NCI-H128 (cell line): ENCODE data around the gene CDH23.

ENCODE experiments used
- DNase-seq: peaks from one replicate; lab custom pipeline; 2025; ENCODE audit not compliant: unreplicated experiment; lab: John Stamatoyannopoulos, UW

The CDH23 gene

DNA sequence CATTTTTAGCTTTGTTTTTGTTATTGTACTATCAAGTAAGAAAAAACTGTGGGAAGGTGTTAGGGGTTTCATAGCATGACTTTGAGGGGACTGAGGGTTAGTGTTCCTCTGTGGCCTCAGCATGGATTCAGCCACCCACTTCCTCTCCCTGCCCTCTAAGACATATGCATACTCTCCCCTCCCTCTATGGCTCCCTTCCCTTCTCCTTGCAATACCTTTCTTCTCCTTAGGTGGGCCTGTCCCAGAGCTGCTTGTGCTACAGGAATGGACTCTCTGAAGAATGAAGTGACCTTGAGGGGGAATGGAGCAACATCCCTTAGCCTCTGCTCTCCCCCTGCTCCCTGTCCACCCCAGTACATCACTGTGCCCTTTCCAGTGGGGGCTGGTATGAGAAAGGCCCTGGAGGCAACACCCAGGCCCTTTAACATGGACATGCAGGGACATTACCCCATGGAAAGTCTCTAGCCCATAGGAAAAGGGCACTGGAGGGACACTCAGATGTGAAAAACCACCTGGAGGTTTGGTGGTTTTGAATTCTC lies 22.4 kb downstream of the CDH23 start:
- no peak for DNase-seq

DNA sequence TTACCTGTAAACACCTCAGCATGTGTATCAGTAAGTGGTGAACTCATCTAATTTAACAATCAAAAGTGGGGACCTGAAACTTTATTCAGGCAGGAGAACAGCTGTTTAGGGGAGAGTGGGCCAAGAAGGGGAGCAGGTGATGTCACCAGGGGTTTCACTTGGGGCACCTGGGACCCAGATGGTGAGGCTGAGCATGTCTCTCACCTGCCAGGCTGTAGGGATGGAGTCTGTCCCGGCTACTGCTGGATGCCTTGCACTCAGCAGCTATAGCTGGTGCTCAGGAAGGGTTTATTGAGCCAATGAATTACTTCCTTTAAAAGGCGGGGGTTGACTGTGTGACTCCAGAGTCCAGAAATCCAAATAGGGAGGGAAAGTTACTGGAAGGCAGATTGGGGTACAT lies 23.0 kb downstream of the CDH23 start:
- no peak for DNase-seq

DNA sequence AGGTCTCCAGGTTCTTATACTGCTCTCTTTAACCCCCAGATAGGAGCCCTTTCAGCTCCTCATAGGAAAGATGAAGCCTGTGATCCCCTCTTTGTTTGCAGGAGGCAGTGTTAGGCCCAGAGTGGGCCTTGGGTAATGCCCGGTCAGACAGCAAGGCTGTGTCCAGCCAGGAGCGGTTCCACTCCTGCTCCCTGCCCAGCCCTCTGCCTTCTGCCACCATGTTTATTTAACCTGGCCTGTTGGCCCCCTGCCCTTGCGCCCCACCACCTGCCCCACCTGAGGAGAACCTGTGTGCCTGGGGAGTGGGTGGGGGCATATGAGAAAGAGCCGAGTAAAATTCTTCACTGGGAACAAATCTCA lies 24.3 kb downstream of the CDH23 start:
- DNase-seq, result no peak

DNA sequence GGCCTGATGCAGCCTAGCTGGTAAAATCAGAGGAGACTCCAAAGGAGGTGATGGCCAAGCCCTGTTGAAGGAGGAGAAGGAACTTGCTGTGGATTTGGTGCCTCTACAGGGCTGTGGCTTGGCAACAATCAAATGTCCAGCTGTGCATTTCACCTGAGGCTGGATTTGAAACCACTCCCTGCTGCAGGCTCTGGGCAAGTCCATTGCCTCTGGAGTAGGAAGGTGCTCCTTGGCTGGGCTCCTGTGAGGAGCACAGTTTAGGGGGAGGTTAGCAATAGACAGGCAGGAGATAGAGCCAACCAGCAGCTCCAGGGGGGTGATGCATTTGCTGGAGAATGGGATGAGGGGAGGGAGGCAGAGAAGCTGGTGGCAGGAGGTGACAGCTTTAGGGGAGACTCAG lies 26.5 kb downstream of the CDH23 start:
- no peak for DNase-seq

GRCh38 chr10:71423901-71424300 lies 27.2 kb downstream of the CDH23 start:
- DNase-seq, result no peak

GRCh38 chr10:71424496-71425194 lies 27.9 kb downstream of the CDH23 start:
- DNase-seq, result no peak

DNA sequence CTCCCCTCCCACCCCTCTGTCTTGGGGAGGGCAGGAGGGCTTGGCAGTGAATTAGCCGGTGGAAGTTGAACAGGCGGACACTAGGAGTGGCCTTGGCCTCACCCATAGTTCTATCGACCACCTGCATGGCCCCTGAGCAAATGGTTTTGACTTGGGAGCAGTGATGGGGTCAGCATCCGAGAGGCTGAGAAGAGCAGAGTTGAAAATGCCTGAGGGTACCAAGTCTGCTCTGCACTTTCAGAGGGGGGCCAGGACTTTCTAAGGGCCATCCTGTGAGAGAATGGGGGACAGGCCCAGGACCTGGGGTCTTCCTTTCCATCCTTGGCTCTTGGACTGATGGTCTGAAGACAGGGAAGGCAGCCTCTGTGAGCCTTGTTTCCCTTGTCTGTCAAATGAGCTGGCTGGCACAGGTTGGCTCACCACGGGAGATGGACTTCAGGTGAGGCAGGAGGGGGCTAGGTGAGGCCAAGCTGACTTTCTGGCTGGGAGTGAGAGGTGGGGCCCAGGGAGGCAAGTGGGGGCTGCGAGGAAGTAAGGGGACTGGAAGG lies 29.4 kb downstream of the CDH23 start:
- no peak for DNase-seq

- no peak for DNase-seq
Measured at GRCh38 chr10:71427246-71427645, 30.5 kb downstream of the CDH23 start.

- DNase-seq, result no peak
Measured at GRCh38 chr10:71429304-71429703, 32.6 kb downstream of the CDH23 start.

DNA sequence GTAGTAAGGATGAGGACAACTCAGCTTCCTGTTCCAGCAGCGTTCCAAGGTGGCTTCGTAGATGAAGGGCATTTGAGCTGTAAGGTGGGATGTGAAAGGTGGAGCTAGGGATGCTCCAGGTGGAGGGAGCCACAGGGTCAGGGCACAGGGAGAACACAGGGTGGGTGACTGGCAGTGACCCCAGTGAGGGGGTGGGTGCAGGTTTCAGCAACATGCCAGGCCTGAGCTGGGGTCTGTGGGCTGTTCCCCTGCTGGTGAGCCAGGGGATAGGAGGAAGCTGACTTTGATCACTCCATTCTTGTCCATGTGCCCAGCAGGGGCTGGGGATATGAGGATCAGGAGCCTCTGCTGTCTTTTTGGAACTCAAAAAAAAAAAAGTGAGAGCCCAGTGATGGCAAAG lies 33.2 kb downstream of the CDH23 start:
- no peak for DNase-seq

DNA sequence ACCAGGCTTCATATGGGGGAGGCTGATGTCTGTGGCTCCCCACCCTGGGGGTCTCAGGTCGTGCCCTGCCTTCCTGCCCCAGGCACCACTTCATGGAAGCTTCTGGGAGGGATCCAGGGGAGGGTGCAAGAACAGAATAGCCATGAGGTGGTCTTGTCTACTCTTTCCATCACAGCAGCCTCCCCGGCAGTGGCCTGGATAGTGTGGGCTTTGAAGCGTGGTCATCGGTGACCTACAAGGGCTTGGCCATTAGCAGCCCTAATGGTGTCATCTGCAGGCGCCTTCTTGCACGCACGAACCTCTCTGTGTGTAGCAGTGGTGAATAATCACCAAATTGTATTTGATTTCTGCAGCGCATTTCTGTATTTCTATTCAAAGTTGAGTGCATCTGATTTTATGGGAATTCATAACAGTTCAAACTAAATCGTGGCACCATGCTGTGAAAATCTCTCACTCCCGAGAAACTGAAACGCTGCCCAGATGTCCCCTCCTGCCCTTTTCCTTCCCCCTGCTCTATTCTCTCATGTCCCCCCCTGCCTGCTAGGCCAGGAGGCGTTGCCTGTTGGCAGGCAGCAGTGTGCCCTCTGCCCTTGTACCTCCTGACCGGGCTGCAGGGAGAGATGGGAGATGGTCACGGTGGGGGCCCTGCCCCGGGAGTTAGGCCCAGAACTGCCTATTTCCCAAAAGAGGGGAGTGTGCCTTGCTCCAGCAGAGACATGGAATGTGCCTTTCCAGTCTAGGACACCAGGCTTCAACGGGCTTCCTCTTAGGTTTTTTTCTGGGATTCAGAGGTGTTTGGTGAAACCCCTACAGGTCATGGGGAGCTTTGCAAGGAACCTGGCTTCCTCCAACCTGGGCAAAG lies 34.8 kb downstream of the CDH23 start:
- no peak for DNase-seq

DNA sequence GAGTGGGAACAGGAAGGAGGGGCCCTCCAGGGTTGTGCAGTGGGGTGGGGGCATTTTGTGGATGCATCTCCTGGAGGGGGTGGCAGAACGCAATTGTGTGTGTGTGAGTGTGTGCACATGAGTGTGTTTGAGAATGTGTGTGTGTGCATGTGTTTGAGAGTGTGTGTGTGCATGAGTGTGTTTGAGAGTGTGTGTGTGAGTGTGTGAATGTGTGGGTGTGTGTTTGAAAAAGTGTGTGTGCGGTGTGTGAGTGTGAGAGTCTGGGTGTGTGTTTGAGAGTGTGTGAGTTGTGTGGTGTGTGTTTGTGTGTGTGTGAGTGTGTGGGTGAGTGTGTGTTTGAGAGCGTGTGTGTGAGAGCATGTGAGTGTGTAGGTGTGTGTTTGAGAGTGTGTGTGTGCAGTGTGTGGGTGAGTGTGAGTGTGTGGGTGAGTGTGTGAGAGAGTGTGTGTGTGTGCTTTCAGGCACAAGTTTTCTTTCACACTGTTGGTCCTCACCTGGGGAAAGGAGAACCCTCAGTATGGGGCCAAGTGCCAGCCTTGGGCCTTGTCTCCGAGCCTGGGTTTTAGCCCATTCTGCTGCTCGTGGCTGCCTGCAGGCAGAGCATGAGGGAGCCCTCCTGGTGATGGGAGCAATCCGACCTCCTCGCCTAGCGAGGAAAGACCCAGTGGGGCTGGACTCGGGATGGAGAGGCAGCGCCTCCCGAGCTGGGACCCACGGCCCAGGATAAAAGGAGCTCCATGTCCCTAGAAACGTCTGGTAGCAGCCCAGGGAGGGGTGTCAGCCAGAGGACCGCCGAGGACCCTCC lies 35.6 kb downstream of the CDH23 start:
- no peak for DNase-seq

DNA sequence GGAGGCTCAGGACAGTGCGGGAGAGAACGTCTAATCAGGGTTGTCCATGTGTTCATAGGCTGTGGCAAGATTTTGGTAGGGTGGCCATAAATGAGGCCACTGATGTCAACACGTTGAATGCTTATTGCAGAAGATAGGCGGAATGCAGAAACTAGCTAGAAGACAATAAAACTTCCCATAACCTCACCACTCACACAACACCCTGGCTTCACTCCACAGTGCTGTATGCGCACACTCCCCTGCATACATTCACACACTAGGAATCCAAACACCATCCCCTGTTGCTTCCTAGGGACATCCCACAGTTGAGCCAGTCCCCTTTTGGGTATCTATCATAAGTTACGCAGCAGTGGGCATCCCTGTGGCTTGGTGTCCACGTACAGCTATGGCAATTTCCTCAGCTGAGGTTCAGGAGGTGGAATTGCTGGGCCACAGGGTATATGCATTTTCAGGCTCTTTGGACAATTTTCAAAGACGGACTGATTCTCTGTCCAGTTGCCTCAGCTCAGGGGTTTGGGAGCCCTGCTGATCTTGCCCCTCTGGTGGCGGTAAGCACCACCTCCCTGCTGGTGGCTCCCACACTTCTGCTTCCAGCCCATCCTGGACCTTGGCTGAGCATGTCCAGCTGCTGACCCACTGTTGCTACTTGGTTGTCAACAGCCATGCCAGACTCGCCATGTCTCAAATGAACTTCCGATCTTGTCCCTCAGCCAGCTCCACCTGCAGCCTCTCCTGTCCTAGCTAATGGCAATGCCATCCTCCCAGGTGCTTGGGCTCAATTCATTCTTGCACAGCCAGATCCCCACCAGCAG lies 36.4 kb downstream of the CDH23 start:
- no peak for DNase-seq

- no peak for DNase-seq
Measured at GRCh38 chr10:71433768-71434744, 37.3 kb downstream of the CDH23 start.

- DNase-seq, result no peak
Measured at GRCh38 chr10:71434760-71435394, 38.2 kb downstream of the CDH23 start.

DNA sequence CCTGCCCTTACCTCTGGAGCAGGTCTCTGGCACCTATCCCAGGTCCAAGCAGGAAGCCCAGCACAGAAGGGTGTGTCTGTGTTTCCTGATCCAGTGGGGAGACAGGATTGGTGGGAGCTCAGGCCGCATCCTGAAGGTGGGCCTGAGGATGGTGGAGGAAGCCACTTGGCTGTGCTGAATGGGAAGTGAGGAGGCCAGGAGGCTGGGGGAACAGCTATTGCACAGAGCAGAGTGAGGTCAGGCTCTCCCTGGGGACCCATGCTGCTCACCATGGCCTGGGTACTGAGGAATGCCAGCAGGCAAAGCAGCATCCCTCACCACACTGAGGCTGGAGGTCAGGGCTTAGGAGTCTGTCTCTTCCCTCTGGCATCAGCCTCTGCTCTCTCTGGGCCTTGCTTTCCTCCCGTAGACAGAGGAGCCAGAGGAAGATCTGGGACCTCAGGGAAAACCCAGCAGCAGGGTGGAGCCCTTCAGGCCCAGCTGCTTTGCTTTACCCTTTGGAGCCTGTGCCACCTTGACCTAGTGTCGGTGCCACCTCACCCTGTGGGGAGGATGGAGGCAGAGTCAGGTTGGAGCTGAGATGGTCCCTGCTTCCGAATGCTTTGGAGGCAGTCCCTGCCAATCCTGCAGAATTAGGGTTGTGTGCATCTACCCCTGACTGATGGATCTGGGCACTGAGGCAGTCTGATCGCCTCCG lies 39.0 kb downstream of the CDH23 start:
- no peak for DNase-seq

DNA sequence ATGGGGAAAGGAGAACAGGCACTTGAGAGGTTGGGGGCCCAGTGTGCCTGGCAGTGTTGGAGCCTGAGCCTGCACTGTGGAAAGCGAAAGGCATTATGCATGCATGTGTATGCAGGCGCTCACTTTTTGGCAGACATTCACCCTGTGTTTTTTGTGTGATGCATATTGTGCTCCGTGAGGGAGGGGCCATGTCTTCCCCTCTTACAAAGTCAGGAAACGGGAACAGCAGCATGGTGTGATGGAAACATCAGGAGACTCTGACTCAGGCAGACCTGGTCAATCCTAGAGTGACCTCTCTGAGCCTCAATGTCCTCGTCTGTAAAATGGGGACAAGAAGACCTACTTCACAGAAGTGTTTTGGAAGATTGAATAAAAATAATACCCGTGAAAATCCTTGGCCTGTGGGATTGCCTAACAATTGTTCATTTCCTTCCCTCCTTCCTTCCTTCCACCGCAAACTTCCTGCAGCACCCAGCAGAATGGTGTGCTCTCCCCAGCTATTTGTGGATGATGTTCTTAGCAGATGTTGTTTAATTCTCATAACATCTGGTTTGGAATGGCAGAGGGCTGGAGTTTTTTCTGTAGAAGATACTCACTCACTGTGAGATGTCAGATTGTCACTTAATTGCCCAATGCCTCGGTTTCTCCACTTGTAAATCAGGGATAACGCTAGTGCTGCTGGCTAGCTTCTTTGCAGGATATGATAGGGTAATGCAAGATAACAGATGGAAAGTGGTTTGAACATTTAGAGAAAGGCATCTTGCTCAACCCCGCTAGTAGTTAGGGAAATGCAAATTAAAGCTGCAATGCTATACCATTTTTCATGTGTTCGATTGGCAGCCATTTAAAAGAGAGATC lies 39.8 kb downstream of the CDH23 start:
- DNase-seq, result no peak
